IPS-11a (cell line): ENCODE results near the gene NSUN3.

Experiments used
- H3K4me3 ChIP-seq: one replicate; pipeline ENCODE4 v1.5.1; 2013; ENCODE audit warnings: low read depth, low read length, control low read depth

Gene NSUN3

DNA sequence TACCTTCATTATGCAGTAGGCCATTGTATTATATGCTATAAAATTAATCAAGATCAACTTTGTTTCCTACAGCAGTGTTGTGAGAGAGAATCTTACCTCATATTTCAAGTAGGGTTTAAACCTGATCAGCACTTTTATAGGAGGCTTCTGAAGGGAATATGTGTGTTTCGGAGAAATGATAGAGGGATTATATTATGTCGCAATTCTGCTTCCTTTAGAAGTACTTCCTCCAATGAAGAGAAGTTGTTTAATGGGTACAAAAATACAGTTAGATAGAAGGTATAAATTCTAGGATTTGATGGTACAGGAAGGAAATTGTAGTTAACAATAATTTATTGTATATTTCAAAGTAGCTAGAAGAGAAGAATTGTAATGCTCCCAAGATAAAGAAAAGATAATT is 54.9 kb downstream of the NSUN3 start:
- H3K4me3 ChIP-seq, result no peak overlapping the region

- H3K4me3 ChIP-seq, result no peak overlapping the region
Observed at GRCh38 chr3:94118390-94118789, 55.5 kb downstream of the NSUN3 start.

DNA sequence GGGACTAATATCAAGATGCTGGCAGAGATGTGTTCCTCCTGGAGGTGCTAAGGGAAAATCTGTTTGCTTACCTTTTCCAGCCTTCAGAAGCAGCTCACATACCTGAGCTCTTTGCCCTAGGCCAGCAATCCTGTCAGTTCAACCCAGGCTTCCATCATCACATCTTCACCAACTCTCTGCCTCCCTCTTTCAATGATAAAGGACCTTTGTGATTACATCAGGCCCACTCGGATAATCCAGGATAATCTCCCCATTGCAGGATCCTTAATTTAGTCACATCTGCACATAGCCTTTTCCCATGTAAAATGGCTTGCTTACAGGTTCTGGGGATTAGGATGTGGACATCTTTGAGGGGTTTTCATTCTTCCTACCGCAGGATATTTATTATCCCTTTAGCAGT is 58.3 kb downstream of the NSUN3 start:
- H3K4me3 ChIP-seq, result no peak overlapping the region

- no peak overlapping the region for H3K4me3 ChIP-seq
Observed at GRCh38 chr3:94127115-94127514, 64.3 kb downstream of the NSUN3 start.

DNA sequence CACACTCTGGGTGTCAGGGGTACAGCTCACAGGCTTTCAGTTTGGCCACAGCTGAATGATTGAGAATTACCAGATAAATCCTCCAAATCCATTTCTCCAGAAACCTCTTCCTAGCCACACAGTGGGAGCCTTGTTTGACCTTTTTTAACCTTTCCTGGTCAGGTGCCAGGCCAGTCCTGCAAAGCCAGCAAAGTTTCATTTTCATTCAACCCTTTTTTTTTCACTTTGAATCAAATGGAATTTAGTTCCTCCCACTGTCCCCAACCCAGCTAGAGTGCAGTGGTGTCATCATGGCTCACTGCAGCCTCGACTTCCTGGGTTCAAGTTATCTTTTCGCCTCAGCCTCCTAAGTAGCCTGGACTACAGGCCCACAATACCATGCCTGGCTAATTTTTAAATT is 67.8 kb downstream of the NSUN3 start:
- H3K4me3 ChIP-seq, result no peak overlapping the region

- H3K4me3 ChIP-seq, result no peak overlapping the region
Observed at GRCh38 chr3:94132777-94133176, 69.9 kb downstream of the NSUN3 start.

GRCh38 chr3:94136133-94136532 is 73.3 kb downstream of the NSUN3 start:
- H3K4me3 ChIP-seq, result no peak overlapping the region

DNA sequence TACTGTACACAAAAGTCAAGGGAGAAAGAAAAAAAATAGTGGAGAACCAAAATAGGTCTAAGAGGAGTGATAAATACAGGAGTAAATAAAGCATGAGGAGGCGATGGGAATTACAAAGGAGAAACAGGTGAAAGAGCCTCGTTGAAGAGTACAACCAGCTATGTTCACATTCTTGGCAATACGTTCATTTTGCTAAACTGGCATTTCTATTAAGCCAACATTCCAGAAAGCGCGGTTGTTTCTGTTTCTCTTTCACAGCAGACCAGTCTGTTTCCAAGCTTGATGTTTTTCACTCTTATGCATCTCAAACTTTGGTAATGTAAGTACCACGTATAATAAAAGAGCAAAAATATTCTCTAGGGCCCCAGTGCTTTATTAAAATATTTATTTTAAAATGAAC is 74.5 kb downstream of the NSUN3 start:
- H3K4me3 ChIP-seq, result no peak overlapping the region

- no peak overlapping the region for H3K4me3 ChIP-seq
Observed at GRCh38 chr3:94146455-94146854, 83.6 kb downstream of the NSUN3 start.

GRCh38 chr3:94147012-94147411 is 84.2 kb downstream of the NSUN3 start:
- H3K4me3 ChIP-seq, result no peak overlapping the region

GRCh38 chr3:94150113-94150512 is 87.3 kb downstream of the NSUN3 start:
- no peak overlapping the region for H3K4me3 ChIP-seq

DNA sequence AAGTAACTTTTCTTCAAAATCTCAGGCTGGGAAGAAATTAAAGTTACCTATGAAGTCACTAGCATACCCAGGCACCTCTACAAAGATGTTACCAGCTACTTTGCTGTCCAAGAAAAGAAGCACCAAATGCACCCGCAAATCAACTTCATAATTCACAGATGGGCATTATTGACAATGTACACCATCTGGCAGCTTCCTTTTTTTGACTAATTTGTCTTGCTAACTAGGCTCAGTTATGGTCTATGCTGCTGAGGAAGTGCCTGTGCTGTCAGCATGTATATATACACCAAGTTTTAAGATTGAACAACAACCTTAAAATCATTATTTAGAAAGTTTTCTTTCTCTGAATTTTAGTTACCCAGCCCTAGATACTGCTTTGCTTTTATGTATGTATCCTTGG is 93.8 kb downstream of the NSUN3 start:
- no peak overlapping the region for H3K4me3 ChIP-seq

GRCh38 chr3:94158512-94158911 is 95.7 kb downstream of the NSUN3 start:
- H3K4me3 ChIP-seq, result no peak overlapping the region

DNA sequence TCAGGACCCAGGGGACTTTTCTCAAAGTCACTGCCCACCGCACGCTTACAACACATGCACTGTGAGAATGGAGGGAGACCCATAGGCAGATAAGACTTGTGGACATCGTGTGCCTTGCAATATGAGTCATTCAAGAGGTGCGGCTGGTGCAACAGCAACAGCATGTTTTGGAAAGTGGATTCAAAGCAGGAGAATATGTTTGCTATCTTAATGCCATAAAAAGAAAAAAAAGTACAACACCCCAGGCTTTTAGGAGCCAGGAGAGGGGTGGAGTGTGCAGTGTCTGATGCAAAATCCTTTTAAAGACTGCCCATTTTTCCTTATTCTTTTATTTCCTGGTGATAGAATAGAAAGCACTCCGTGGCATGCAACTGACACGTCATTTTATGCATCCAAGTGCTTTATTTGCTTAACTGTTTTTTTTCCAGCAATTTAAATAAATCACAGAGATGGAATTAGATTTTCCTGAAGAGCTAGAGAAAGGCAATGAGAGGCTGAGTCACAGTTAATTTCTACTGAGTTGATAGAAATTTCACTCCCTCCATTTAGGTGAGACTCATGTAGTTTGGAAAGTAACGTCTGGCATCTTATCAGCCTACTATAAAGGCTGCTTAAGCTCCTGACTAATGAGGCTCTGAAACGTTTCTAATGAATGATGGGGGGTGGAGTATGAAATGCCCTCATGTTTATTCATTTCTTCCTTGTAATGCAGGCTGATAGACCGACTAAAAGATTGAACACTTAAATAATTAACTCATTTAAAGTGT is 96.4 kb downstream of the NSUN3 start:
- H3K4me3 ChIP-seq, result no peak overlapping the region

DNA sequence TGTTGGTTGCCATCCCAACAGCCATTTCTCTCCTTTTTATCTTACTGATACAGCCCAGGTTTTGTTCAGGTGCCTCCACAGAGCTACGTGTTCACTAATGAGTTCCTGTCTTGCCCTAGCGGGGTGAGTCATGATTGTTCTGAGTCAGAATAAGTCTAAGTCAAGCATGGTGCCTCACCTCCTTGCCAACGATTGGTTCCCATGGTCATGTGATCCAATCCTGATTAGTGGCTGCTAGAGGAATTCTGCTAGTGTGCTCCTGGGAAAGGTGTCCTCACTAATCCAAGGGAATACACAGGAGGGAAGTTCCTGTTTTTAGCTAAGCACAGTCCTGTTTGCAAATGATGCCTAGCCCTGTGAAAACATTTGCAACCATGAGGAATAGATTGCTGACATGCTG is 99.8 kb downstream of the NSUN3 start:
- H3K4me3 ChIP-seq, result no peak overlapping the region

DNA sequence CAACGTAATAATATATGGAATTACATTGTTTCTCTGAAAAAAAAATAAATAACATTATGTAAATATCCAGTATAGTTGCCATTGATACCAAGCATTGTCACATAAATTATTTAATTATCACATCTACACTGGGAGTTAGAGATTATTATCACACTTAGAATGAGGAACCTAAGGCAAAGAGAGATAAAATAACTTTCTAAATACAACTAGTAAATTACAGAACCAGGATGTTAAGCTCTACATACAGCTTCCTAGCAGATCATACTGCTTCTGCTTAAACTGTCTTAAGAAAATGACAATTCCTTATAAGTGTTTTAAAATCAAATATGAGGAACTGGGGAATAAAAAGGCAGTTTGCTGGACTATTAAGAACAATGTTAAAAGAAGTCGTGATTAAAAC is 104.5 kb downstream of the NSUN3 start:
- no peak overlapping the region for H3K4me3 ChIP-seq

DNA sequence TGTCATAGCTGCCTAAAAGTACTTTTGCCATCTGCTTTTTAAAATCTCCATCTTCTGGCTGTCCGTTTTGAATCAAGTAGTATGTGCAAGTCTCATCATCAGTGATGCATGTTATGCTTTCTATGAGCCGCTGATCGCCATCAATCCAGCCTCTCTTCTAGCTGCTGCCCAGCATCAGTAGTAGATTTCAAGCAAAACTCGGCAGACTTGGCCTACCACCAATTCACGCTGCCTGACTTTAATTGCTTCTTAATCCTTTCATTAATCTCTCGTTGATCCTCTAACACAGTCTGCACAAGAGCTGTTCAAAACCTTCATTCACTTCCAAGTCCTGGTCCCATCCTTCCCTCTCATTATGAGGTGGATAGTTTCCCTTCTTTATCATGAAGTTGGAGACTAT is 104.9 kb downstream of the NSUN3 start:
- H3K4me3 ChIP-seq, result no peak overlapping the region

DNA sequence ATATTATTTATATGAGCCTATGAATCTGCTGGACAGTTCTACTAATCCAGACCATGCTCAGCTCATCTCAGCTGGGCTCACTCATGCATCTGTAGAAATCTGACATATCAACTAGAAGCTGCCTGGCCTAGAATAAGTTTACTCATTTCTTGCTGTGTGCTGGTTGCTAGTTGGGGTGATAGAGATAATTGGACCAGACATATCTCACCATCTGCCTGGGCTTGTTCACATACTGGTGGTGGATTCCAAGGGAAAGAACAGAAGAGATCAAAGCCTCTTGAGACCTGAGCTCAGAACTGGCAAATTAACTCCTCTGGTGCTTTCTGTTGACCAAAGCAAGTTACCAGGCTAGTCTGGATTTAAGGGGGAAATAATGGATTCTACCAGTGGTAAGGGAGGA is 109.1 kb downstream of the NSUN3 start:
- H3K4me3 ChIP-seq, result no peak overlapping the region

DNA sequence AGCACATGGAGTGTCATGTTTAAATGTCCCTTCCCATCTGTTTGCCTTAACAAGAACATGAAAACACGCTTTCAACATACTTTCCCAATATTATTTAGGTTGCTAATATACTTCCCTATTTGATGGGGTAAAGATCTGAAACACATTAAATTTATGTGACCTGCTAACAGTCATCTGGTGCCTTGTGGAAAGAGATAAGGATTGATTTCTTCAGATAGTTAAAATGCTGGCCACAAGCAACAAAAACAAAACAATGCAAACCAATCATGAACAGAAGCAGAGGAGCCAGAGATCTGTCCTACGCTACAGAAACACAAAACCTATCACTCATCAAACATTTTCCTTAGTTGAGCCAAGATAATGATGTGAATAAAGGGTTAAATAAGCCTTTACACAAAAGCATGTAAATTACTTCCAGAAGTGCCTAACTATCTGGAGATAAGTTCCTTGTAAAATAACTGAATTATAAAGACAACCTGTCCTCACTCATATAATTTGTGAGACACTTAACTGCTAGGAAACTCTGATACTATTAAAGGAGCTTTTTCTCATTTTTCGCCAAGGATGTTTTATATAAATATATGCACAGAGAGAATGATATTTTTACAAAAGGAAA is 109.9 kb downstream of the NSUN3 start:
- no peak overlapping the region for H3K4me3 ChIP-seq

- H3K4me3 ChIP-seq, result no peak overlapping the region
Observed at GRCh38 chr3:94173673-94174434, 111.0 kb downstream of the NSUN3 start.

DNA sequence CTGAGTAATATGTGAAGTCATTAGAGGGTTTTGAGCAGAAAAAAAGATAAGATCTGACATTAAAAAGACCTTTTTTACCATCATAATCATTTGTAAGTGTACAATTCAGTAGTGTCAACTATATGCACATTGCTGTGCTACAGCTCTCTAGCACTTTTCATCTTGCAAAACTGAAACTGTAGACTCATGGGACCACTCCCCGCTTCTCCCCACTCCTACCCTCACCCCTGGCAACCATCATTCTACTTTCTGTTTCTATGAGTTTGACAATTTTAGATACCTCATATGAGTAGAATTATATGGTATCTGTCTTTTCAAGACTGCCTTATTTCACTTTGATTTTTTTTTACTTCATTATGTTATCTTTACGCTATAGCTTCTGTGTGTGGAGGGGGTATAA is 112.8 kb downstream of the NSUN3 start:
- no peak overlapping the region for H3K4me3 ChIP-seq
